ENCODE data around the gene TJAP1. TPM values are rescaled to one million over a fixed set of nuclear protein-coding genes. Genes with fewer than 3 reads are reported as not detected.

The TJAP1 gene
- total and polyA plus RNA-seq, 2 of the 8 experiments (the other 6 are each of a cell fraction or from before 2014, with no cell fraction given): 30.7 to 40.4 TPM

DNA sequence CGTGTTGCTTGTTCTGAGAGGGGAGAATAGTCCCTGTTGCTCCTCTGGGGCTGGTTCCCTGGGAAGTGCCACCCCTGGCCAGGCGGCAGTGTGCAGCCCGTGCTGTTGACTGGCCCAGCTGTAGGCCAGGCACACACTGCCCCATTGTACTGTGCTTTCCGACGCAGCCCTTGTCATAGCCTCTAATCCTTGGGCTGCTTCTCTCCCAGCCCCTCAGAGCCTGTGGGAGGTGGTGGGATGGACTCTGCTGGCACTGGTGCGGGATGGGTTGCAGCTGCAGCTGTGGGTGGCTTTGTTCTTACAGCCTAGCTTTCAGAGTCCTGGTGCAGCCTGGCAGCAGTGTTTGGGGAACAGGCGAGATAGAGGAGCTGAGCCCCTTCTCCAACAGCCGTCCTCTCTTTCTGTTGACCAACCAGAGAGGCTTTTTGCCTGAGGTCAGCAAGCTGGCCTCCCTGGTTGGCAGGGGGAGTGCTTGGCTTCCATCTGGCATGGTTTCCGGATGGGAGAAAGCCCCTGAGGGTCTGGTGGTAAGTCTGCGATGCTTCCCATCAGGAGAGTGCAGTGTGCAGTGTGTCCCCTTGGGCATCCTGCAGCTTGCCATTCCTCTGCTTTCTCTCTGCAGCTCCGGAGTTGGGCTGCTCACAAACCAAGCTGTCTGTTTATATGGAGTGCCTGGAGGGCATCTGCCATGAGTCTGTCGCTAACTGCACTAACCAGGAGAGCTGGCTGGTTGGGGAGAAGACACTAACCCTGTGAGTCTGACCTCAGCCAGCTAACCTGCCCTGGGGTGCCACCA, 12.1 kb downstream of the TJAP1 start:
- H4K8ac ChIP-seq (ENCODE audit: extremely low read depth, insufficient read depth, low read length): peak overlapping the region; percentile 28; the same call in 1 of the 2 replicates
- H3K4ac ChIP-seq (replicated peaks; ENCODE audit: insufficient read length, low read depth, low read length): no peak overlapping the region
- 87% methylated on average over 12 of the region's 12 CpGs; no CpG with 5 or more reads in 1 of the 2 experiments for WGBS, 2 experiments (ENCODE audit: extremely low coverage in 1 of 2, insufficient coverage in 1 of 2, insufficient read length in 1 of 2, insufficient replicate concordance in 2 of 2, low coverage in 1 of 2, low lambda C conversion rate in 2 of 2, missing lambda C conversion rate in 1 of 2)
- 0 out of 8 replicates have a peak, but pooled peaks cover 0 to 3% (median 0%) of the 10 kb centered on the region in 4 experiments for H3K36me3 ChIP-seq (ENCODE audit: control insufficient read depth in 2 of 4, insufficient read depth in 4 of 4, low read length in 3 of 4)
- H3K27me3 ChIP-seq (replicated peaks in 1 of 4; ENCODE audit: control insufficient read depth in 3 of 4, extremely low read depth in 1 of 4, insufficient read depth in 3 of 4, low read length in 3 of 4): no peaks in the 10 kb centered on the region
- H3K9me3 ChIP-seq (ENCODE audit: insufficient read depth in 2 of 2, low read depth in 1 of 2, low read length in 1 of 2): no peaks in the 10 kb centered on the region
- peaks cover 3 to 10% (median 6%) of the 10 kb centered on the region in 4 experiments; a peak in 3 of 7 replicates for H3K4me1 ChIP-seq (replicated peaks in 1 of 4; ENCODE audit: control insufficient read depth in 3 of 4, insufficient read depth in 4 of 4, low read length in 3 of 4)
- no peak overlapping the region for H3K23ac ChIP-seq (ENCODE audit: insufficient read length)
- H3K14ac ChIP-seq (ENCODE audit: insufficient read length): no peak overlapping the region
- H2BK5ac ChIP-seq (ENCODE audit: low read depth, low read length): no peak overlapping the region
- H2AK5ac ChIP-seq (ENCODE audit: low read depth, low read length): no peak overlapping the region
- DNase-seq (ENCODE audit: low read depth in 1 of 2, low spot score in 2 of 2): no peak
- no peak overlapping the region for H3K4me2 ChIP-seq (ENCODE audit: insufficient read depth in 1 of 2, low read depth in 2 of 2, low read length in 2 of 2)
- no peak overlapping the region for H4K5ac ChIP-seq (ENCODE audit: insufficient read length, low read depth, low read length)
- no peak overlapping the region for H2BK12ac ChIP-seq (ENCODE audit: low read depth, low read length)
- no peaks in the 10 kb centered on the region for H3K23me2 ChIP-seq (ENCODE audit: low read depth, low read length)
- H4K20me1 ChIP-seq (replicated peaks in 1 of 2; ENCODE audit: control insufficient read depth in 1 of 2, insufficient read depth in 2 of 2, low read length in 2 of 2): peaks cover 18 to 38% of the 10 kb centered on the region in 2 experiments
- H2BK120ac ChIP-seq (replicated peaks; ENCODE audit: low read depth, low read length): no peak overlapping the region
- H2BK20ac ChIP-seq (ENCODE audit: low read length): no peak overlapping the region
- ChIA-PET POLR2A (ENCODE audit: partially characterized antibody) (interaction anchor here (0.7 to 4.1 kb wide), 9 partner anchors 10 to 62 kb away, joined by 3 to 19 read pairs (median 5); partner anchors contain the start of genes ABCC10, LRRC73 and TJAP1), CTCF (ENCODE audit: partially characterized antibody) (interaction anchor here (0.9 to 32.9 kb wide), 5 partner anchors 6 to 155 kb away, joined by 3 to 536 read pairs (median 495); partner anchors contain the start of genes DLK2, LRRC73 and TJAP1)
- no peak overlapping the region for H3K18ac ChIP-seq (ENCODE audit: extremely low read depth, low read length)
- H3K56ac ChIP-seq (replicated peaks; ENCODE audit: insufficient read length, low read depth, low read length): no peak overlapping the region
- H3K9ac ChIP-seq (replicated peaks in 1 of 4; ENCODE audit: extremely low read depth in 1 of 4, low read depth in 3 of 4, low read length in 3 of 4): 0 out of 7 replicates have a peak overlapping the region, but pooled peaks of 1 of the 4 experiments have one; percentile 1
- peaks cover 0 to 64% of the 10 kb centered on the region in 2 experiments; a peak in 3 of 4 replicates for H3K79me2 ChIP-seq (ENCODE audit: control insufficient read depth in 1 of 2, insufficient read depth in 2 of 2, low read length in 2 of 2)
- H4K91ac ChIP-seq (replicated peaks; ENCODE audit: insufficient read length, low read length): no peak overlapping the region
- no peak for FAIRE-seq
- H2AFZ ChIP-seq (ENCODE audit: low read length): no peak overlapping the region
- no peak overlapping the region for H3K4me3 ChIP-seq (ENCODE audit: extremely low read depth in 1 of 4, insufficient read depth in 2 of 4, low read depth in 3 of 4, low read length in 4 of 4)
- no peak overlapping the region for H3K27ac ChIP-seq (ENCODE audit: low read depth, low read length)
- H2BK15ac ChIP-seq (ENCODE audit: low read length): no peak overlapping the region
- H3K79me1 ChIP-seq (ENCODE audit: low read depth, low read length): peaks cover 30% of the 10 kb centered on the region
- TF ChIP-seq E2F6 (IDR thresholded peaks at IDR 0.05): no peak
- TF ChIP-seq CREB1 (IDR thresholded peaks at IDR 0.05): no peak
- TF ChIP-seq TEAD4 (IDR thresholded peaks at IDR 0.05; ENCODE audit: low read depth, low read length): no peak
- TF ChIP-seq RAD21 (IDR thresholded peaks at IDR 0.05 in 1 of 2, conservative IDR thresholded peaks at IDR 0.05 in 1 of 2; ENCODE audit: low read depth in 2 of 2, low read length in 2 of 2): no peak
- no peak for TF ChIP-seq PHF8 (conservative IDR thresholded peaks at IDR 0.05; ENCODE audit: low read depth, low read length)
- TF ChIP-seq SIX5 (IDR thresholded peaks at IDR 0.05; ENCODE audit: low read depth, low read length): no peak
- TF ChIP-seq EZH2 (IDR thresholded peaks at IDR 0.05; ENCODE audit: low read depth, low read length, severe bottlenecking): no peak
- TF ChIP-seq TBP (IDR thresholded peaks at IDR 0.05; ENCODE audit: low read depth, low read length): no peak
- TF ChIP-seq RXRA (IDR thresholded peaks at IDR 0.05; ENCODE audit: insufficient read depth, low read depth, low read length): no peak
- no peak for TF ChIP-seq SP2 (IDR thresholded peaks at IDR 0.05; ENCODE audit: low read length)

All from H1 (cell line).